NCI-H69 (cell line): Measurements from ENCODE around the gene SNX2.
"Not testable (repeated sequence)": the region's sequence is repeated elsewhere in the genome, so short reads cannot be mapped to it uniquely, and the experiment has no call there.

Experiments used
- DNase-seq: peaks from one replicate; lab custom pipeline; 2025; lab: John Stamatoyannopoulos, UW

The SNX2 gene

GRCh38 chr5:122774861-122775549 is at the start of gene SNX2:
Gene SNX2 (plus strand): TSS chr5:122775080. CDS start chr5:122775104, 24 bp downstream.
- peak; percentile 95 for DNase-seq

GRCh38 chr5:122727112-122727541 is 47.8 kb upstream of the SNX2 start:
- no peak for DNase-seq

- no peak for DNase-seq
Observed at GRCh38 chr5:122730037-122730436, 44.8 kb upstream of the SNX2 start.

- DNase-seq, result no peak
Observed at GRCh38 chr5:122730456-122730855, 44.4 kb upstream of the SNX2 start.

- no peak for DNase-seq
Observed at GRCh38 chr5:122736086-122736845, 38.6 kb upstream of the SNX2 start.

GRCh38 chr5:122738088-122738487 is 36.8 kb upstream of the SNX2 start:
- DNase-seq, result no peak

GRCh38 chr5:122741681-122742080 is 33.2 kb upstream of the SNX2 start:
- no peak for DNase-seq

GRCh38 chr5:122743261-122743660 is 31.6 kb upstream of the SNX2 start:
- peak; percentile 18 for DNase-seq

GRCh38 chr5:122745597-122745996 is 29.3 kb upstream of the SNX2 start:
- DNase-seq, result no peak

GRCh38 chr5:122749886-122750285 is 25.0 kb upstream of the SNX2 start:
- DNase-seq, result peak; percentile 31

- peak; percentile 31 for DNase-seq
Observed at GRCh38 chr5:122751293-122751782, 23.5 kb upstream of the SNX2 start.

GRCh38 chr5:122753500-122753899 is 21.4 kb upstream of the SNX2 start:
- no peak for DNase-seq

GRCh38 chr5:122755783-122756182 is 19.1 kb upstream of the SNX2 start:
- no peak for DNase-seq

- no peak for DNase-seq
Observed at GRCh38 chr5:122756264-122756911, 18.5 kb upstream of the SNX2 start.

- DNase-seq, result no peak
Observed at GRCh38 chr5:122757285-122757684, 17.6 kb upstream of the SNX2 start.

- DNase-seq, result peak; percentile 91
Observed at GRCh38 chr5:122759241-122760070, 15.4 kb upstream of the SNX2 start.

GRCh38 chr5:122760236-122760635 is 14.6 kb upstream of the SNX2 start:
- no peak for DNase-seq

GRCh38 chr5:122761115-122761514 is 13.8 kb upstream of the SNX2 start:
- DNase-seq, result no peak

GRCh38 chr5:122761896-122762295 is 13.0 kb upstream of the SNX2 start:
- not testable (repeated sequence) for DNase-seq

- no peak for DNase-seq
Observed at GRCh38 chr5:122766130-122766529, 8.8 kb upstream of the SNX2 start.

GRCh38 chr5:122770477-122770876 is 4.4 kb upstream of the SNX2 start:
- DNase-seq, result no peak

- no peak for DNase-seq
Observed at GRCh38 chr5:122772446-122772845, 2.4 kb upstream of the SNX2 start.
